ENCODE results near the gene NR2E3.

- TF ChIP-seq MXI1 (IDR thresholded peaks at IDR 0.05; ENCODE audit: borderline replicate concordance, low read depth, low read length) (no peak), CTCF (conservative IDR thresholded peaks at IDR 0.05; ENCODE audit: low read depth, low read length) (no peak), MAFK (IDR thresholded peaks at IDR 0.05; ENCODE audit: low read depth, low read length) (no peak), POLR2A (IDR thresholded peaks at IDR 0.05; ENCODE audit: low read depth, low read length) (no peak), USF2 (IDR thresholded peaks at IDR 0.05; ENCODE audit: low read depth, low read length) (no peak), FOS (IDR thresholded peaks at IDR 0.05; ENCODE audit: low read depth, low read length) (no peak), BHLHE40 (IDR thresholded peaks at IDR 0.05; ENCODE audit: low read depth, low read length) (no peak), RFX5 (IDR thresholded peaks at IDR 0.05; ENCODE audit: low read depth, low read length) (no peak)
Measured at GRCh38 chr15:71804695-71805470, 5.5 kb upstream of the NR2E3 start.
